H54 (cell line): Measurements from ENCODE around the gene GCLC.

Experiments
- DNase-seq: peaks from one replicate; pipeline ENCODE4 v3.0.0; 2011; ENCODE audit warnings: low spot score, mixed read lengths; ENCODE audit not compliant: insufficient read length
- FAIRE-seq: peaks from 3 replicates; lab custom pipeline; 2011; peaks lifted over from hg19 to GRCh38; lab: Jason Lieb, UNC
- POLR2A ChIP-seq: IDR thresholded peaks from 2 replicates; pipeline ENCODE4 v1.6.1; 2011; ENCODE audit warnings: low read depth, mild to moderate bottlenecking, low read length

Gene GCLC

DNA sequence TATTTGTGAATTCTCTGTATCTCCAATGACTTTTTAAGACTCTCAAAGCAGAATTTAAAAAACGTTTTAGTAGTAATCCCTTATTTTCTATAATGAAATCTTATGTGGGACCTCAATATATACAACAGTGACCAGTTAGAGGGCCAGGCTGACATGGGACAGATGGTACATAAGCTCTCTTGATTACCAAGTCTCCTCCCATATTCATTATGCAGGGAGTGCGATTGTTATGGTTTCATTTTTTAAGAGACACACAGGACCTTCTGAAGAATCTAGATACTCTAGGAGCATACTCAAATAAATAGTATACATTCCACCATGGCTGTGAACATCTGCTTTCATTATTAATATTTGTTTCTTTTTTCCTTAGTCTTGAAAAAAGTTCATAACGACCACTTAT is 43.5 kb downstream of the GCLC start:
- no peak for FAIRE-seq
- no peak for TF ChIP-seq POLR2A
- no peak for DNase-seq

GRCh38 chr6:53500095-53500494 is 44.8 kb downstream of the GCLC start:
- FAIRE-seq (no peak), DNase-seq (no peak)
- TF ChIP-seq POLR2A: no peak

DNA sequence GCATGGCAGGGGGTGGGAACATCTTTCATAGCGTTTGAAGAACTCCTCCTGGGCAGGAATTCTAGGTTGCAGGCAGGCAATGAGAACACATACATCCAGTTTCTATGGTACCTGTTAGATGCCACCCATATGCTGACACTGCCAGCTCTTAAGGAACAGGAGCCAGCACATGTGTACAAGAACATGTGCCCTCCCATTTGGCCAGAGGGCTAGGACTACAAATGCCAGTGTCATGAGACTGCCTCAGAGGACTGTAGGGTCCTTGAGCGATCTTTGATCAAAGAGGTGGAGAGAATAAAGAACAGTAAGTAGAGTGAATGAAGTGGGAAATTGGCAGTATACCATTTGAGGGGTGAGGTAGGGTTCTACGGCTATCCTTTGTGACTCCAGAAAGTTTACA is 45.8 kb downstream of the GCLC start:
- no peak for FAIRE-seq
- no peak for DNase-seq
- no peak for TF ChIP-seq POLR2A

DNA sequence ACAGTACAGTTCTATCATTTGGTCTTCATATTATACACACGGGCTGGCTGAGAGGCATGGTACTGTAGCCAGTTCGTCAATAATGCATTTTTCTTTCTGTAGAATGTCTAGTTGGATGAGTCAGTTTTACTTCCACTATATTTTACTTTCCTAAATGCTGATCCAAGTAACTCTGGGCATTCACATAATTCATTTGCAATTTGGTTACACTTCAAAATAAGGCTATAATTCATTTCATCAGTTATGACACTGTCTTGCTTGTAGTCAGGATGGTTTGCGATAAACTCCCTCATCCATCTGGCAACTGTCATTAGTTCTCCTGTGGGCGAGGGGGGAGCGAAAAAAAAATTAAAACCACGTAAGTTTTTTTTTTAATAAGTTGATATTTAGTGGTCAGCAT is 46.3 kb downstream of the GCLC start:
- no peak for DNase-seq
- no peak for FAIRE-seq
- TF ChIP-seq POLR2A: no peak

GRCh38 chr6:53497905-53498304 is 47.0 kb downstream of the GCLC start:
- no peak for FAIRE-seq
- DNase-seq: no peak
- no peak for TF ChIP-seq POLR2A

DNA sequence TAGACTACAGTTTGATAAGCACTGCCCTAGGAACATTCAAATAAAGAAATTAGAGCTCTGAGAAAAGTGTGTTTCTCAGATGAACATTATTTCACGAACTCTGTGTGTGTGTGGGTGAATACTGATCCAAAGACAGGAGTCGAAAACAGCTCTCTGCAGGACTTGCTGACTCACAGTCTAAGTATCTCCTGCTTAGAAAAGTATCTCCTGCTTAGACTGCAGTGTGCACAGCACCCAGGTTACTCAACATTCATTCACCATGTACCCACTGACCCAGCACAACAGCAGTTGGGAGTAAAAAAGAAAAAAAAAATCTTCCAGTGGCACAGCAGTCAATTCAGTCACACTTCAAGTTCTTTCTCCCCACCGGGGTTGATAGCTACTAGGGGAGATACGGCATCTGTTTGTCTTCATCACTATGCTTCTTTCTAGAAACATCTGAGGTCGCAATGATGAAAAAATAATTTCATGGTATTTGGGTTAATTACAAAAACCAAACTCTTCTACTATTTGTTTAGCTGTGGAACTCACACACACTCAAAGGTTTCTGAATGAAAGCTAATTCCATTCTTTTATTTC is 48.0 kb downstream of the GCLC start:
- FAIRE-seq: peak; percentile 99
- DNase-seq: peak; percentile 65
- TF ChIP-seq POLR2A: no peak

GRCh38 chr6:53495506-53496499 is 49.1 kb downstream of the GCLC start:
- DNase-seq: no peak

DNA sequence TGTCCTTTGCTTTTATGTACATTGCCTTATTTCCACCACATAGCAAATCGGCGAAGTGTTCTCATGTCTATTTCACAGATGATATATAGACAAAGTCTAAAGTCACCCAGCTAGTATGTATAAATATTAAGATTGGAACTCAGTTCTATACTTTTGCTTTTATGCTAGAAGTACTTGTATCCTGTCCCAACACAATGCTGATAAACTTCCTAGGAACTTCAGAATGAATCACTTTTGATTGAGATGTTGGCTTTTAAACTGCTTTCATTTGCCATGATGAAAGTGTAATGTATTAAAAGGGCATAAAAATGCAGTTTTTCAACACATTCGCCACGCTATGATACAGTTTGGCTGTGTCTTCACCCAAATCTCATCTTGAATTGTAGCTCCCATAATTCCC is 50.8 kb downstream of the GCLC start:
- TF ChIP-seq POLR2A: no peak
- DNase-seq (no peak), FAIRE-seq (peak; percentile 23)

More at GRCh38 chr6:53495506-53496499, 49.1 kb downstream of the GCLC start:
- no peak for TF ChIP-seq POLR2A
- no peak for FAIRE-seq

DNA sequence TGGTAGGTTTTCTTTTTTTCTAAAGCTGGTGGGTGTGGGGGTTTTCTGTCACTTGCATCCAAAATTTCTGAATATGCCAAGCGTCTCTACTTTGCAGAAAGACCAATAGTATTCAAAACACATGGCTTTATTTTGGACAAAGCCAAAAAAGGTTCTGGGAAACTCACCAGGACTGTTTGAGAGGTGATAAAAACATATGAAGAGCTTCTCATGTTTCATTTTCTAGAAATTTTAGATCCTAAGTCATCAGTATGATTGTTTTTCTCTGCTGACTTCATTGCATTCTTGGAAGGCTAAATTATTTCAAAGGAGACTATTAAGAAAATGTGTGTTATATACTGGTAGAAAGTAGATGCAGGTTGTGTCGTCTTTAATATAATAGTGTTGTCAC is 51.3 kb downstream of the GCLC start:
- FAIRE-seq (no peak), DNase-seq (no peak)
- TF ChIP-seq POLR2A: no peak

- FAIRE-seq (peak; percentile 98), DNase-seq (peak; percentile 46)
- TF ChIP-seq POLR2A: no peak
Measured at GRCh38 chr6:53492860-53493634, 51.9 kb downstream of the GCLC start.

DNA sequence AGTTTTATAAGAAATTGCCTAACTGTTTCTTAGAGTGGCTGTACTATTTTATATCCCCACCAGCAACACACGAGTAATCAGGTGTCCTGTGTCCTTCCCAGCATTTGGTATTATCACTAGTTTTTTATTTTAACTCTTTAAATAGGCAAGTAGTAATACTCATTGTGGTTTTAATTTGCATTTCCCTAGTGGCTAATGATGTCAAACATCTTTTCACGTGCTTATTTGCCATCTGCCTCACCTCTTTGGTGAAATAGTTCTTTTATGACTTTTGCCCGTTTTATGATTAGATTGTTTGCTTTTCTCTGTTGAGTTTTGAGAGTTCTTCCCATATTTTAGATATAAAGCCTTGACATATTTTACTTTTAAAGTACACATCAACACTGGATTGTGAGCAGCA is 57.8 kb downstream of the GCLC start:
- FAIRE-seq: no peak
- no peak for DNase-seq
- no peak for TF ChIP-seq POLR2A

- no peak for TF ChIP-seq POLR2A
- no peak for DNase-seq
- FAIRE-seq: no peak
Measured at GRCh38 chr6:53486679-53487078, 58.2 kb downstream of the GCLC start.

GRCh38 chr6:53484476-53485280 is 60.2 kb downstream of the GCLC start:
- no peak for DNase-seq
- TF ChIP-seq POLR2A: no peak
- FAIRE-seq: peak; percentile 75
